SK-N-SH treated with all-trans-retinoic acid at 6 μM for 48 hours (cell line): Measurements from ENCODE around the gene RAB8B.

Source experiments
- ATAC-seq: fragments of 200-7000 bp; cut with Tn5 transposase; 3 replicates; pipeline ENCODE4 v1.9.1; 2020; ENCODE audit warnings: mild to moderate bottlenecking, moderate library complexity
- ARNTL ChIP-seq: fragments of 450-650 bp; formaldehyde crosslinking; IDR thresholded peaks from 2 replicates; pipeline ENCODE4 v1.5.0; 2020; ENCODE audit warnings: low read depth, mild to moderate bottlenecking, moderate library complexity, borderline replicate concordance
- CSDC2 ChIP-seq: fragments of 250-450 bp; sonication (Bioruptor Pico); IDR thresholded peaks from 2 replicates; pipeline ENCODE4 v1.5.0; 2020; ENCODE audit warnings: mild to moderate bottlenecking, moderate library complexity
- CSRNP3 ChIP-seq: fragments of 250-450 bp; sonication (Bioruptor Pico); IDR thresholded peaks from 2 replicates; pipeline ENCODE4 v1.5.1; 2021; ENCODE audit warnings: mild to moderate bottlenecking, moderate library complexity
- ESRRG ChIP-seq: fragments of 250-450 bp; sonication (Bioruptor Pico); IDR thresholded peaks from 2 replicates; pipeline ENCODE4 v1.6.1; 2021; ENCODE audit warnings: mild to moderate bottlenecking
- GLIS3 ChIP-seq: fragments of 250-450 bp; sonication (Bioruptor Pico); IDR thresholded peaks from 2 replicates; pipeline ENCODE4 v1.5.0; 2020; ENCODE audit warnings: mild to moderate bottlenecking, moderate library complexity
- ISL1 ChIP-seq: fragments of 250-450 bp; sonication (Bioruptor Pico); IDR thresholded peaks from 2 replicates; pipeline ENCODE4 v2.1.2; 2022; ENCODE audit warnings: mild to moderate bottlenecking, moderate library complexity
- OSR1 ChIP-seq: fragments of 250-450 bp; sonication (Bioruptor Pico); IDR thresholded peaks from 2 replicates; pipeline ENCODE4 v1.8.0; 2022; ENCODE audit warnings: moderate library complexity, mild to moderate bottlenecking, inconsistent platforms
- PPARA ChIP-seq: fragments of 250-450 bp; sonication (Bioruptor Pico); IDR thresholded peaks from 2 replicates; pipeline ENCODE4 v1.5.0; 2020; ENCODE audit warnings: mild to moderate bottlenecking, borderline replicate concordance
- RARB ChIP-seq: fragments of 250-450 bp; sonication (Bioruptor Pico); IDR thresholded peaks from 2 replicates; pipeline ENCODE4 v1.8.0; 2021; ENCODE audit warnings: mild to moderate bottlenecking, moderate library complexity
- SNAI2 ChIP-seq: fragments of 250-450 bp; sonication (Bioruptor Pico); IDR thresholded peaks from 2 replicates; pipeline ENCODE4 v1.5.0; 2020; ENCODE audit warnings: mild to moderate bottlenecking, moderate library complexity
- TCF4 ChIP-seq: fragments of 250-450 bp; sonication (Bioruptor Pico); IDR thresholded peaks from 2 replicates; pipeline ENCODE4 v1.8.0; 2021; ENCODE audit warnings: mild to moderate bottlenecking, moderate library complexity, borderline replicate concordance
- TOX ChIP-seq: fragments of 250-450 bp; sonication (Bioruptor Pico); IDR thresholded peaks from 2 replicates; pipeline ENCODE4 v1.8.0; 2021; ENCODE audit warnings: mild to moderate bottlenecking, moderate library complexity, borderline replicate concordance
- ZC3H10 ChIP-seq: fragments of 250-450 bp; sonication (Bioruptor Pico); IDR thresholded peaks from 2 replicates; pipeline ENCODE4 v1.5.1; 2021; ENCODE audit warnings: mild to moderate bottlenecking, moderate library complexity
- ZFP30 ChIP-seq: fragments of 450-650 bp; formaldehyde crosslinking; IDR thresholded peaks from 2 replicates; pipeline ENCODE4 v1.5.0; 2022; ENCODE audit warnings: mild to moderate bottlenecking, moderate library complexity
- ZNF565 ChIP-seq: fragments of 450-650 bp; formaldehyde crosslinking; conservative IDR thresholded peaks from 2 replicates; pipeline ENCODE4 v1.5.0; 2020; ENCODE audit warnings: low read depth, mild to moderate bottlenecking, moderate library complexity
- ZNF70 ChIP-seq: fragments of 450-650 bp; formaldehyde crosslinking; IDR thresholded peaks from 2 replicates; pipeline ENCODE4 v1.5.0; 2020; ENCODE audit warnings: mild to moderate bottlenecking, moderate library complexity
- ZNF8 ChIP-seq: fragments of 450-650 bp; formaldehyde crosslinking; IDR thresholded peaks from 2 replicates; pipeline ENCODE4 v1.5.0; 2020; ENCODE audit warnings: mild to moderate bottlenecking, moderate library complexity
- TF ChIP-seq, protein P1 (sequence below): fragments of 250-450 bp; sonication (Bioruptor Pico); IDR thresholded peaks from 2 replicates; pipeline ENCODE4 v1.8.0; 2021; ENCODE audit warnings: low read depth, mild to moderate bottlenecking, moderate library complexity, borderline replicate concordance
- TF ChIP-seq, protein P2 (sequence below): fragments of 250-450 bp; sonication (Bioruptor Pico); IDR thresholded peaks from 2 replicates; pipeline ENCODE4 v1.5.1; 2020; ENCODE audit warnings: low read depth, mild to moderate bottlenecking, moderate library complexity
- TF ChIP-seq, protein P3 (sequence below): fragments of 250-450 bp; sonication (Bioruptor Pico); IDR thresholded peaks from 2 replicates; pipeline ENCODE4 v1.5.0; 2020; ENCODE audit warnings: mild to moderate bottlenecking, moderate library complexity

The RAB8B gene

GRCh38 chr15:63292241-63292640 is 102.8 kb downstream of the RAB8B start:
- no peak for TF ChIP-seq PPARA (CRISPR knock-in tag)
- ATAC-seq: no peak

DNA sequence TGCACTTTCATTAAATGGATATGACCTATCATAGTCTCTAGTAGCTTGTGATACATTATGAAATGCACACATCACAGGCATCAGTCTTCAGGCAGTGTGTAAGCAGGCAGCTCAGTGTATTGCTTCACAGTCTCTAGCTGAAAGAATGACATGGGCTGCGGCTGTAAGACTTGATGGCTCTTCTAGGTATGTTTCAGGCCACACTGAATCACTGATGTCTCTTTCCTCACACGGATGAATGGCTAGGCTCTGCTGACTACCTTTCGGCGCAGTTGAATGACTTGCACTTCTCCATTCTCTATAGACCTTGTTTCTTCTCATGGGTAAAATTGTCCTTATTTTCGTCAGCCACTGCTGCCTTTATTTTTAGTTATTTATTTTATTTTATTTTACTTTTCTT is 103.4 kb downstream of the RAB8B start:
- no peak for ATAC-seq
- TF ChIP-seq ARNTL: no peak
- TF ChIP-seq ISL1 (CRISPR knock-in tag): no peak
- TF ChIP-seq ZNF70: no peak
- no peak for TF ChIP-seq GLIS3 (CRISPR knock-in tag)
- TF ChIP-seq, protein P1, sequence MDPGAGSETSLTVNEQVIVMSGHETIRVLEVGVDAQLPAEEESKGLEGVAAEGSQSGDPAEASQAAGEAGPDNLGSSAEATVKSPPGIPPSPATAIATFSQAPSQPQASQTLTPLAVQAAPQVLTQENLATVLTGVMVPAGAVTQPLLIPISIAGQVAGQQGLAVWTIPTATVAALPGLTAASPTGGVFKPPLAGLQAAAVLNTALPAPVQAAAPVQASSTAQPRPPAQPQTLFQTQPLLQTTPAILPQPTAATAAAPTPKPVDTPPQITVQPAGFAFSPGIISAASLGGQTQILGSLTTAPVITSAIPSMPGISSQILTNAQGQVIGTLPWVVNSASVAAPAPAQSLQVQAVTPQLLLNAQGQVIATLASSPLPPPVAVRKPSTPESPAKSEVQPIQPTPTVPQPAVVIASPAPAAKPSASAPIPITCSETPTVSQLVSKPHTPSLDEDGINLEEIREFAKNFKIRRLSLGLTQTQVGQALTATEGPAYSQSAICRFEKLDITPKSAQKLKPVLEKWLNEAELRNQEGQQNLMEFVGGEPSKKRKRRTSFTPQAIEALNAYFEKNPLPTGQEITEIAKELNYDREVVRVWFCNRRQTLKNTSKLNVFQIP (CRISPR knock-in tag): no peak
- TF ChIP-seq CSDC2 (CRISPR knock-in tag): no peak
- TF ChIP-seq TOX (CRISPR knock-in tag): no peak
- TF ChIP-seq TCF4 (CRISPR knock-in tag): no peak
- TF ChIP-seq CSRNP3 (CRISPR knock-in tag): no peak
- TF ChIP-seq, protein P2, sequence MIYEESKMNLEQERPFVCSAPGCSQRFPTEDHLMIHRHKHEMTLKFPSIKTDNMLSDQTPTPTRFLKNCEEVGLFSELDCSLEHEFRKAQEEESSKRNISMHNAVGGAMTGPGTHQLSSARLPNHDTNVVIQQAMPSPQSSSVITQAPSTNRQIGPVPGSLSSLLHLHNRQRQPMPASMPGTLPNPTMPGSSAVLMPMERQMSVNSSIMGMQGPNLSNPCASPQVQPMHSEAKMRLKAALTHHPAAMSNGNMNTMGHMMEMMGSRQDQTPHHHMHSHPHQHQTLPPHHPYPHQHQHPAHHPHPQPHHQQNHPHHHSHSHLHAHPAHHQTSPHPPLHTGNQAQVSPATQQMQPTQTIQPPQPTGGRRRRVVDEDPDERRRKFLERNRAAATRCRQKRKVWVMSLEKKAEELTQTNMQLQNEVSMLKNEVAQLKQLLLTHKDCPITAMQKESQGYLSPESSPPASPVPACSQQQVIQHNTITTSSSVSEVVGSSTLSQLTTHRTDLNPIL: no peak

GRCh38 chr15:63294359-63294758 is 105.0 kb downstream of the RAB8B start:
- TF ChIP-seq, protein P2: no peak
- no peak for TF ChIP-seq OSR1
- TF ChIP-seq GLIS3 (CRISPR knock-in tag): no peak
- TF ChIP-seq TCF4 (CRISPR knock-in tag): no peak
- no peak for TF ChIP-seq TOX (CRISPR knock-in tag)
- TF ChIP-seq PPARA (CRISPR knock-in tag): no peak
- TF ChIP-seq ISL1 (CRISPR knock-in tag): no peak
- no peak for TF ChIP-seq RARB (CRISPR knock-in tag)
- no peak for TF ChIP-seq CSDC2 (CRISPR knock-in tag)
- TF ChIP-seq ZNF565 (CRISPR knock-in tag): no peak
- no peak for TF ChIP-seq ZNF8
- TF ChIP-seq, protein P3, sequence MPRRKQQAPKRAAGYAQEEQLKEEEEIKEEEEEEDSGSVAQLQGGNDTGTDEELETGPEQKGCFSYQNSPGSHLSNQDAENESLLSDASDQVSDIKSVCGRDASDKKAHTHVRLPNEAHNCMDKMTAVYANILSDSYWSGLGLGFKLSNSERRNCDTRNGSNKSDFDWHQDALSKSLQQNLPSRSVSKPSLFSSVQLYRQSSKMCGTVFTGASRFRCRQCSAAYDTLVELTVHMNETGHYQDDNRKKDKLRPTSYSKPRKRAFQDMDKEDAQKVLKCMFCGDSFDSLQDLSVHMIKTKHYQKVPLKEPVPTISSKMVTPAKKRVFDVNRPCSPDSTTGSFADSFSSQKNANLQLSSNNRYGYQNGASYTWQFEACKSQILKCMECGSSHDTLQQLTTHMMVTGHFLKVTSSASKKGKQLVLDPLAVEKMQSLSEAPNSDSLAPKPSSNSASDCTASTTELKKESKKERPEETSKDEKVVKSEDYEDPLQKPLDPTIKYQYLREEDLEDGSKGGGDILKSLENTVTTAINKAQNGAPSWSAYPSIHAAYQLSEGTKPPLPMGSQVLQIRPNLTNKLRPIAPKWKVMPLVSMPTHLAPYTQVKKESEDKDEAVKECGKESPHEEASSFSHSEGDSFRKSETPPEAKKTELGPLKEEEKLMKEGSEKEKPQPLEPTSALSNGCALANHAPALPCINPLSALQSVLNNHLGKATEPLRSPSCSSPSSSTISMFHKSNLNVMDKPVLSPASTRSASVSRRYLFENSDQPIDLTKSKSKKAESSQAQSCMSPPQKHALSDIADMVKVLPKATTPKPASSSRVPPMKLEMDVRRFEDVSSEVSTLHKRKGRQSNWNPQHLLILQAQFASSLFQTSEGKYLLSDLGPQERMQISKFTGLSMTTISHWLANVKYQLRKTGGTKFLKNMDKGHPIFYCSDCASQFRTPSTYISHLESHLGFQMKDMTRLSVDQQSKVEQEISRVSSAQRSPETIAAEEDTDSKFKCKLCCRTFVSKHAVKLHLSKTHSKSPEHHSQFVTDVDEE: no peak
- TF ChIP-seq ESRRG (CRISPR knock-in tag): no peak
- TF ChIP-seq ZNF70: no peak
- TF ChIP-seq ZC3H10: no peak
- no peak for TF ChIP-seq ZFP30 (CRISPR knock-in tag)
- TF ChIP-seq ARNTL: no peak
- no peak for TF ChIP-seq SNAI2 (CRISPR knock-in tag)
- TF ChIP-seq CSRNP3 (CRISPR knock-in tag): no peak
- no peak for ATAC-seq
